ENCODE measurements around the gene NOA1. TPM values are rescaled to one million over a fixed set of nuclear protein-coding genes. Genes with fewer than 3 reads are reported as not detected.

Gene NOA1
- total and polyA plus RNA-seq, 2 experiments from 2014 or later = 9.5 to 17.3 TPM

- H4K20me1 ChIP-seq (ENCODE audit: insufficient read depth) = no peaks in the 10 kb centered on the region
- DNase-seq = no peak
- no peaks in the 10 kb centered on the region for H3K9me3 ChIP-seq (ENCODE audit: low read depth)
- no peak overlapping the region for H2AFZ ChIP-seq
- H3K27me3 ChIP-seq (replicated peaks; ENCODE audit: insufficient read depth) = no peaks in the 10 kb centered on the region
- in situ Hi-C loops (cut with MboI) = no loop called here
- H3K27ac ChIP-seq = no peak overlapping the region
- no peaks in the 10 kb centered on the region for H3F3A ChIP-seq (ENCODE audit: insufficient read depth)
- no peaks in the 10 kb centered on the region for H3K9me2 ChIP-seq (ENCODE audit: insufficient read depth)
- no peak overlapping the region for H3K9ac ChIP-seq
- H3K36me3 ChIP-seq (ENCODE audit: low read depth) = peaks cover 35% of the 10 kb centered on the region
- no peak overlapping the region for H3K4me3 ChIP-seq
- no peak overlapping the region for H3K4me2 ChIP-seq (ENCODE audit: unreplicated experiment)
- H3K79me2 ChIP-seq (ENCODE audit: insufficient read depth) = peaks cover 58% of the 10 kb centered on the region
- TF ChIP-seq EZH2phosphoT487 (IDR thresholded peaks at IDR 0.05; ENCODE audit: insufficient read depth, low read depth) = no peak
- no peak for TF ChIP-seq EZH2 (IDR thresholded peaks at IDR 0.05; ENCODE audit: insufficient read depth, poor library complexity, severe bottlenecking)
- no peaks in the 10 kb centered on the region; the same call in 1 of the 2 replicates for H3K4me1 ChIP-seq (ENCODE audit: insufficient read depth)
Observed at GRCh38 chr4:56972809-56973208, 4.6 kb downstream of the NOA1 start.

- in situ Hi-C loops (cut with MboI) = no loop called here
- Histone ChIP-seq H3K27ac (no peak overlapping the region), H3K79me2 (ENCODE audit: insufficient read depth) (peaks cover 58% of the 10 kb centered on the region), H3F3A (ENCODE audit: insufficient read depth) (no peaks in the 10 kb centered on the region), H3K4me2 (ENCODE audit: unreplicated experiment) (no peak overlapping the region), H3K36me3 (ENCODE audit: low read depth) (peaks cover 36% of the 10 kb centered on the region), H3K9me3 (ENCODE audit: low read depth) (no peaks in the 10 kb centered on the region), H3K9ac (no peak overlapping the region), H3K4me3 (no peak overlapping the region), H3K27me3 (replicated peaks; ENCODE audit: insufficient read depth) (no peaks in the 10 kb centered on the region), H3K9me2 (ENCODE audit: insufficient read depth) (no peaks in the 10 kb centered on the region), H3K4me1 (ENCODE audit: insufficient read depth) (no peaks in the 10 kb centered on the region; the same call in 1 of the 2 replicates), H2AFZ (no peak overlapping the region), H4K20me1 (ENCODE audit: insufficient read depth) (no peaks in the 10 kb centered on the region)
- DNase-seq = no peak
- WGBS, 2 experiments (ENCODE audit: low coverage in 1 of 2, low lambda C conversion rate in 2 of 2, missing lambda C conversion rate in 2 of 2) = 84 to 89% methylated on average over 2 of the region's 2 CpGs
- TF ChIP-seq EZH2 (IDR thresholded peaks at IDR 0.05; ENCODE audit: insufficient read depth, poor library complexity, severe bottlenecking) (no peak), EZH2phosphoT487 (IDR thresholded peaks at IDR 0.05; ENCODE audit: insufficient read depth, low read depth) (no peak)
Observed at GRCh38 chr4:56972389-56972788, 5.0 kb downstream of the NOA1 start.

- DNase-seq = no peak
- H3K9me2 ChIP-seq (ENCODE audit: insufficient read depth) = no peaks in the 10 kb centered on the region
- no peaks in the 10 kb centered on the region for H3F3A ChIP-seq (ENCODE audit: insufficient read depth)
- peaks cover 42% of the 10 kb centered on the region for H3K36me3 ChIP-seq (ENCODE audit: low read depth)
- H3K4me1 ChIP-seq (ENCODE audit: insufficient read depth) = no peaks in the 10 kb centered on the region; the same call in 1 of the 2 replicates
- no peaks in the 10 kb centered on the region for H4K20me1 ChIP-seq (ENCODE audit: insufficient read depth)
- no peak for TF ChIP-seq EZH2phosphoT487 (IDR thresholded peaks at IDR 0.05; ENCODE audit: insufficient read depth, low read depth)
- TF ChIP-seq EZH2 (IDR thresholded peaks at IDR 0.05; ENCODE audit: insufficient read depth, poor library complexity, severe bottlenecking) = no peak
- 98 to 100% methylated on average over 2 of the region's 2 CpGs for WGBS, 2 experiments (ENCODE audit: low coverage in 1 of 2, low lambda C conversion rate in 2 of 2, missing lambda C conversion rate in 2 of 2)
- H3K27ac ChIP-seq = no peak overlapping the region
- H3K79me2 ChIP-seq (ENCODE audit: insufficient read depth) = peaks cover 50% of the 10 kb centered on the region
- no peak overlapping the region for H3K9ac ChIP-seq
- H3K27me3 ChIP-seq (replicated peaks; ENCODE audit: insufficient read depth) = no peaks in the 10 kb centered on the region
- no peak overlapping the region for H3K4me2 ChIP-seq (ENCODE audit: unreplicated experiment)
- H2AFZ ChIP-seq = no peak overlapping the region
- in situ Hi-C loops (cut with MboI) = no loop called here
- H3K9me3 ChIP-seq (ENCODE audit: low read depth) = no peaks in the 10 kb centered on the region
- no peak overlapping the region for H3K4me3 ChIP-seq
Observed at GRCh38 chr4:56971383-56971782, 6.0 kb downstream of the NOA1 start.

- no peaks in the 10 kb centered on the region for H3K79me2 ChIP-seq (ENCODE audit: insufficient read depth)
- H3K4me1 ChIP-seq (ENCODE audit: insufficient read depth) = peaks cover 13% of the 10 kb centered on the region
- H3K9me2 ChIP-seq (ENCODE audit: insufficient read depth) = no peaks in the 10 kb centered on the region
- no peak overlapping the region for H3K27ac ChIP-seq
- 100% methylated on average over 2 of the region's 2 CpGs for WGBS, 2 experiments (ENCODE audit: low coverage in 1 of 2, low lambda C conversion rate in 2 of 2, missing lambda C conversion rate in 2 of 2)
- peaks cover 25% of the 10 kb centered on the region for H3F3A ChIP-seq (ENCODE audit: insufficient read depth)
- no peak overlapping the region for H2AFZ ChIP-seq
- no peaks in the 10 kb centered on the region for H3K27me3 ChIP-seq (replicated peaks; ENCODE audit: insufficient read depth)
- no peaks in the 10 kb centered on the region for H3K9me3 ChIP-seq (ENCODE audit: low read depth)
- TF ChIP-seq EZH2phosphoT487 (IDR thresholded peaks at IDR 0.05; ENCODE audit: insufficient read depth, low read depth) = no peak
- no peak for TF ChIP-seq EZH2 (IDR thresholded peaks at IDR 0.05; ENCODE audit: insufficient read depth, poor library complexity, severe bottlenecking)
- DNase-seq = no peak
- peaks cover 17% of the 10 kb centered on the region for H3K36me3 ChIP-seq (ENCODE audit: low read depth)
- in situ Hi-C loops (cut with MboI) = no loop called here
- H3K4me3 ChIP-seq = no peak overlapping the region
- no peaks in the 10 kb centered on the region for H4K20me1 ChIP-seq (ENCODE audit: insufficient read depth)
- no peak overlapping the region for H3K4me2 ChIP-seq (ENCODE audit: unreplicated experiment)
- no peak overlapping the region for H3K9ac ChIP-seq
Observed at GRCh38 chr4:56961107-56961500, 16.3 kb downstream of the NOA1 start.

GRCh38 chr4:56959100-56959499 is 18.3 kb downstream of the NOA1 start:
- no peaks in the 10 kb centered on the region for H3K9me2 ChIP-seq (ENCODE audit: insufficient read depth)
- peaks cover 8% of the 10 kb centered on the region; the same call in 1 of the 2 replicates for H3K36me3 ChIP-seq (ENCODE audit: low read depth)
- DNase-seq = peak; percentile 43
- no peak for TF ChIP-seq EZH2phosphoT487 (IDR thresholded peaks at IDR 0.05; ENCODE audit: insufficient read depth, low read depth)
- no peak for TF ChIP-seq EZH2 (IDR thresholded peaks at IDR 0.05; ENCODE audit: insufficient read depth, poor library complexity, severe bottlenecking)
- H3K4me2 ChIP-seq (ENCODE audit: unreplicated experiment) = peak overlapping the region; percentile 78
- no peaks in the 10 kb centered on the region for H3K9me3 ChIP-seq (ENCODE audit: low read depth)
- H3K4me1 ChIP-seq (ENCODE audit: insufficient read depth) = peaks cover 13% of the 10 kb centered on the region
- no peaks in the 10 kb centered on the region for H3K27me3 ChIP-seq (replicated peaks; ENCODE audit: insufficient read depth)
- in situ Hi-C loops (cut with MboI) = no loop called here
- WGBS, 2 experiments (ENCODE audit: low coverage in 1 of 2, low lambda C conversion rate in 2 of 2, missing lambda C conversion rate in 2 of 2) = 13 to 18% methylated on average over 1 of the region's 1 CpG
- no peaks in the 10 kb centered on the region for H4K20me1 ChIP-seq (ENCODE audit: insufficient read depth)
- H3K4me3 ChIP-seq = no peak overlapping the region
- H2AFZ ChIP-seq = peak overlapping the region; percentile 37; the same call in 1 of the 2 replicates
- H3K9ac ChIP-seq = peak overlapping the region; percentile 76
- H3K27ac ChIP-seq = peak overlapping the region; percentile 94
- H3F3A ChIP-seq (ENCODE audit: insufficient read depth) = peaks cover 25% of the 10 kb centered on the region
- H3K79me2 ChIP-seq (ENCODE audit: insufficient read depth) = no peaks in the 10 kb centered on the region
